ENCODE measurements around the gene UPK2. TPM values are rescaled to one million over a fixed set of nuclear protein-coding genes. Genes with fewer than 3 reads are reported as not detected.
A peak's percentile ranks its signal among the peaks of the same experiment; 100 is the strongest.

The UPK2 gene
- total and polyA plus RNA-seq, 2 of the 13 experiments (the other 11 are each of a cell fraction or from before 2014, with no cell fraction given) = not detected

- no peak for TF ChIP-seq ZNF710 (CRISPR knock-in tag; IDR thresholded peaks at IDR 0.05; ENCODE audit: borderline replicate concordance)
- no peak for TF ChIP-seq ZNF256 (CRISPR knock-in tag; conservative IDR thresholded peaks at IDR 0.05)
- peak; percentile 15; the same call in 1 of the 2 replicates for TF ChIP-seq ZGPAT (CRISPR knock-in tag; IDR thresholded peaks at IDR 0.05)
- 0 out of 2 replicates have a peak, but pooled peaks have one; percentile 36 for TF ChIP-seq TARDBP (CRISPR knock-in tag; IDR thresholded peaks at IDR 0.05)
- TF ChIP-seq NFATC3 (CRISPR knock-in tag; IDR thresholded peaks at IDR 0.05) = no peak
- TF ChIP-seq AKNA (CRISPR knock-in tag; IDR thresholded peaks at IDR 0.05; ENCODE audit: borderline replicate concordance) = no peak
- TF ChIP-seq KAT7 (CRISPR knock-in tag; IDR thresholded peaks at IDR 0.05; ENCODE audit: borderline replicate concordance) = no peak
- peak; percentile 88 for TF ChIP-seq XRCC5 (optimal IDR thresholded peaks at IDR 0.05; ENCODE audit: low read length)
- no peak for TF ChIP-seq ARNT (IDR thresholded peaks at IDR 0.05)
- no peak for TF ChIP-seq ZNF230 (CRISPR knock-in tag; IDR thresholded peaks at IDR 0.05)
- TF ChIP-seq HOMEZ (CRISPR knock-in tag; IDR thresholded peaks at IDR 0.05; ENCODE audit: low read depth) = 0 out of 2 replicates have a peak, but pooled peaks have one; percentile 21
- TF ChIP-seq PBX2 (CRISPR knock-in tag; IDR thresholded peaks at IDR 0.05) = no peak
- no peak for TF ChIP-seq BATF2 (CRISPR knock-in tag; IDR thresholded peaks at IDR 0.05)
- TF ChIP-seq CEBPG (CRISPR knock-in tag; IDR thresholded peaks at IDR 0.05) = no peak
- TF ChIP-seq ZNF569 (CRISPR knock-in tag; IDR thresholded peaks at IDR 0.05; ENCODE audit: borderline replicate concordance) = no peak
Measured at GRCh38 chr11:118930094-118930712, 25.9 kb upstream of the UPK2 start (continued).

All from HepG2 (cell line).